Sciatic nerve (tissue), 2 donors: ENCODE data around the gene KRT1. TPM values are rescaled to one million over a fixed set of nuclear protein-coding genes. Genes with fewer than 3 reads are reported as not detected.
"Not testable (repeated sequence)": the region's sequence is repeated elsewhere in the genome, so short reads cannot be mapped to it uniquely, and the experiment has no call there.

ENCODE experiments used
- ATAC-seq: fragments of 200-7000 bp; cut with Tn5 transposase; one replicate; pipeline ENCODE4 v1.9.1; 2020; ENCODE audit warnings: mild to moderate bottlenecking, moderate library complexity
- DNase-seq: peaks from one replicate; pipeline ENCODE4 v3.0.0-alpha.2; 2020; ENCODE audit warnings: low spot score
- intact Hi-C: fragments of 100-400 bp; cut with DNase I; formaldehyde crosslinking; loops from one replicate; pipeline ENCODE4 v1.14.2; 2022
- total RNA-seq: library from RNA; stranded (reverse); fragmentation: NEBNext Ultra II Directional; extraction: Animal tissue kit (Norgen Biotek cat#: 25700); gene quantifications from one replicate; pipeline ENCODE4 v1.2.1, GENCODE V29; 2021
- donor health status: DM: no; HTN: no; CAD: no.
- donor health status: DM: no; HTN: no; CAD: no.

Gene KRT1
- total RNA-seq, 1 donor from 2014 or later, result 1.3 TPM

GRCh38 chr12:52685406-52685890, 5.2 kb upstream of the KRT1 start:
- DNase-seq (no peak), ATAC-seq (no peak)
- intact Hi-C loops, result no loop called here

DNA sequence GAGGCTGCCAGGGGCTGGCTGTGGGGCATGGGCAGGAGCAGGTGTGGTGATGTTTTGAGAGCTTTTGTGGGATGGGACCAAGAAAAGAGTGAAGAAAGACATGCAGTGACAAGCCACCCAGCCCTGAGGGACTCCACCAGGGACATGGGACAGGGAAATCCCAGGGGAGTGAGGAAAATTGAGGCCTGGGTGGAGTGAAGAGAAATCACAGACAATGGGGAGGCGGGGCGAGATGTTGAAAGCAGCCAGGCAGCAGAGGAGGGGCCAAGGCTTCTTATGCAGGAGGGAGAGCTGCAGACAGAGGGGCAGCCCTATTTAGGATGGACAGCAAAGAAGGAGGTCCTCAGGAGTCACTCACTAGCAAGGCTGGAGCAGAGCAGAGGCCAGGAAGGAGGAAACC, 4.2 kb upstream of the KRT1 start:
- DNase-seq, result no peak
- ATAC-seq, result no peak
- intact Hi-C loops, result no loop called here

DNA sequence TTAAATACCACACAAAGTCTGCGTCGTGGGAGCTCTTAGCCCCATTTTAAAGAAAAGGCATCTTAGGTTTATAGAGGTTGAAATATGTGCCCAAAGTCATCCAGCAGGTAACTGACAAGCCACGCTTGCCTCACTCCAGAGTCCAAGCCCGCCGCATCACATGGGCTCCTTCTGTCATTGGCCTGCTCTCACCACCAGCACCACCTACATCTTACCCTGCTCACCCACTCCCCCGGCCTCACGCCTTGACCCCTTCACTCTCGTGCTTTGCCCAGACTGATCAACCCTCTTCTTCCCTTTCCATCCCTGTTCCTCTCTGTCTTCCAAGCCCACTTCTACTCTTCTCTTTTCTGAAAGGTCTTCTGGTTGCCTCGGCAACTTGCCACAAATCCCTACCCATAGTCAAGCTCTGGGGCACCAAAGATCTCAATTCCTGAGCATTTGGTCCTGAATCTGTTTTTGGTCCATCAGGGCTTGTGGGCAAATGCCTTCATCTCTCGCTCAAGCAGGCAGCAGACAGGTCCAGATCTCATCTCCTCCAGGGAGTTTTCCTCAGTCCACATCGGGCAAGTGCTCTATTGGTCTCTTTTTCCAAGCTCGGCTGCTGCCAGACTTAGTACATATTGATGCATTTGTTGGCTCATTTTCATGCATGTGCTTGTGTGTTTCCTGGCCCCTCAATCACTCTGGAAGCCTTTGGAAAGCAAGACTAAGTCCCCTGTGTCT, 3.5 kb upstream of the KRT1 start:
- DNase-seq (no peak), ATAC-seq (no peak)
- intact Hi-C loops, result no loop called here

DNA sequence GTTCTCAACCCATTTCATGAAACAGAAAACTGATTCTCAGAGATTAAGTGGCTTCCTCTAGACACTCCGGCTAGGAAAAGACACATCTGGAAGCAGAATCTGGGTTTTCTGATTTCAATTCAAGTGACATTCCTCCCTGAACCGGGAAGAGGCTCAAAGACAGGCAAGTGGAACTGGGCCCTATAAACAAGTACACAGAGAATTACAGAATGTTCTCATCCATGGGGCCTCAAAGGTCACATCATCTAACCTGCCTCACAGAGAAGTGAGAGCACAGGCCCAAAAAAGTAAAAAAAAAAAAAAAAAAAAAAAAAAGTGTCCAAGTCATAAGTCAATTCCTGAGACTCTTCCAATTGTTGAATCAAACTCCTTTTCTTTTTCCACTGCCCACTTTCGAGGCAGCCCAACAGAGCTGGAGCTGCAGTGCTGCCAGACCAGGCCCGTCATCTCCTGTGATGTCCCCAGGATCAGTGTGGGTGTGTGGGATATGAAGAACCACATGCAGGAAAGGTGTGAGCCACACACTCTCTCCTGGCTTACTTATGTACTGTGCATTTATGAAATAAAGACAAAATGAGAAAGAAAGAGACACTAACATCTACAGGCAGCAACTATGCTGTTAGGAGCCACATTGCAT, 2.8 kb upstream of the KRT1 start:
- DNase-seq, result no peak
- intact Hi-C loops, result no loop called here
- ATAC-seq, result peak; percentile 63

GRCh38 chr12:52682381-52682660, 2.1 kb upstream of the KRT1 start:
- DNase-seq, result no peak
- no peak for ATAC-seq

GRCh38 chr12:52681526-52682380, 1.5 kb upstream of the KRT1 start:
- DNase-seq, result no peak
- intact Hi-C loops, result no loop called here
- ATAC-seq, result no peak

More at GRCh38 chr12:52682381-52682660, 2.1 kb upstream of the KRT1 start:
- intact Hi-C loops, result no loop called here

GRCh38 chr12:52679875-52680274, 332 bp downstream of the KRT1 start:
- intact Hi-C loops, result no loop called here
- ATAC-seq (no peak), DNase-seq (no peak)

- ATAC-seq (no peak), DNase-seq (no peak)
- intact Hi-C loops, result no loop called here
Observed at GRCh38 chr12:52677671-52678070, 2.5 kb downstream of the KRT1 start.

GRCh38 chr12:52677126-52677525, 3.1 kb downstream of the KRT1 start:
- ATAC-seq, result no peak
- intact Hi-C loops, result no loop called here
- no peak for DNase-seq

GRCh38 chr12:52676163-52676562, 4.0 kb downstream of the KRT1 start:
- intact Hi-C loops, result no loop called here
- DNase-seq, result no peak
- no peak for ATAC-seq

DNA sequence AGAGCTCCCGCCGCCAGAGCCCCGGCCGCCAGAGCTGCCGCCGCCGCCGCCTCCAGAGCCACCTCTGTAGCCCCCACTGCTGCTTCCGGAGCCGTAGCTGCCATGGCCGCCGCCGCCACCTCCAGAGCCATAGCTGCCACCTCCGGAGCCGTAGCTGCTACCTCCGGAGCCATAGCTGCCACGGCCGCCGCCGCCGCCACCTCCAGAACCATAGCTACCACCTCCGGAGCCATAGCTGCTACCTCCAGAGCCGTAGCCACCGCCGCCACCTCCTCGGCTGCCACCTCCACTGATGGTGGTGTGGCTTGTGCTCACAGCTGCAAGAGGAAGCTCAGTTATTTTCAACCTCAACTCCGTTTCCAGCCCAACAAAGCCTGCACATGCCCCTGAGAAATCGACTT, 4.9 kb downstream of the KRT1 start:
- ATAC-seq (no peak), DNase-seq (no peak)
- intact Hi-C loops, result no loop called here

DNA sequence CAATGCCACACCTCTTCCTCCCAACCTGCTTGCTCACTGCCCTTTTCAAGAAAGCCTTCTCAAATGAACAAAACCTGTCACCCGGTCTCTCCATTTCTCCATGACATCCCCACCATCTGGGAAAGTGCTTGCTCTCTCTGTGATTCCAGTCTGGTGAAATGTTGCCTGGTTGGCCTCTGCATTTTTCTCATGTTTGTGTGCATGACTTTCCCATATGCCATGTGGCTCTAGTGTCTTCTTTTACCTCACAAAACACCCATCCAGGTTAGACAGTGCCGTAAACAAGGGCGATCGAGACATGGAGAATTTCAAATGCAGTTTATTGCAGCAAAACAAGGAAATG, 5.8 kb downstream of the KRT1 start:
- DNase-seq (no peak), ATAC-seq (no peak)
- intact Hi-C loops, result no loop called here

- intact Hi-C loops, result no loop called here
- ATAC-seq (no peak), DNase-seq (no peak)
Observed at GRCh38 chr12:52673713-52674432, 6.3 kb downstream of the KRT1 start.

DNA sequence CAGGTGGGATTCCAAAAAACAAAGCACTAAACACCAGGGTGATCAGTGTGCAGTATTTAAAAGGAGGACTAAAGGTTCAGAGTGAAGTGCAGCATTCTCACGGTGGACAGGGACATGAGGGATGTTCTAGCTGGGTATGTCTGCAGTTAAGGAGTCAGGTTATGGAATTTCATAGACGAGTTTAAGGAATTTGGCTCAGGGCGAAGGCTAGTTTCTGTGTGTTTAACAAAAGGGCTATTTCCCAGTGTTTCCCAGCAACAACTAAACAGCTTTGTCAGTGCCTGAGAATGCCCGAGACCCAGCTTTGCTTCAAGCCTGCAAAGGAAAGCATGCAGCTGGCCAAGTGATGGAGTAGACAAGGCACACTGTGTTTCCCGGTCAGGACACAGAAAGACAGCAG, 7.0 kb downstream of the KRT1 start:
- intact Hi-C loops, result no loop called here
- no peak for DNase-seq
- ATAC-seq, result no peak

DNA sequence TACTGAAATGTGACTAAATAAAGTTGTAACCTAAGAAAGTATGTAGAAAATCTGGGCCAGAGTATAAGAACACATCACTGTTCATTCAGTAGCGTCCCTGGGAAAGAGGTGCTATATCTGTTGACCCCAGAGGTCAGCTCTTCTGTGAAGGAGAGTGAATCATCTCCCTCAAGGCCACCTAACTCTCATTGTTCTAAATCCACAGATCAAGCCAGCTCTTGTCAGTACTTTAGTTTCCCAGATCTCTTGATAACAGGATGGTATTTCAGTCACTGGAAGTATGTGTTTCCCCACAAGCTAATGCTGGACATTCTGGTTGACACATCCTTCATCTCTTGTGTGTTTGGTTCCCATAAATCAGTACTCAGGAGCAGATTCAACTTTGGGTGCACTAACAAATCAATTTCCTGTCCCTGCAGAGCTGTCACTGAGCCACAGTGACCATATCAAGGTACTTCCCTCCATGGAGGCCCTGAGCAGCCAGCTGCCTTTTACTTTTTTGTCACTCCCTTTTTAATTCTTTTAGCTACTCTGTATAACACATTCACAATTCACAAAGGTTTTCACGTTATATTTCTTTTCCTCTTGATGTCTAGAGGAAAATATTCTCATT, 7.8 kb downstream of the KRT1 start:
- DNase-seq, result no peak
- ATAC-seq, result no peak
- intact Hi-C loops, result no loop called here

DNA sequence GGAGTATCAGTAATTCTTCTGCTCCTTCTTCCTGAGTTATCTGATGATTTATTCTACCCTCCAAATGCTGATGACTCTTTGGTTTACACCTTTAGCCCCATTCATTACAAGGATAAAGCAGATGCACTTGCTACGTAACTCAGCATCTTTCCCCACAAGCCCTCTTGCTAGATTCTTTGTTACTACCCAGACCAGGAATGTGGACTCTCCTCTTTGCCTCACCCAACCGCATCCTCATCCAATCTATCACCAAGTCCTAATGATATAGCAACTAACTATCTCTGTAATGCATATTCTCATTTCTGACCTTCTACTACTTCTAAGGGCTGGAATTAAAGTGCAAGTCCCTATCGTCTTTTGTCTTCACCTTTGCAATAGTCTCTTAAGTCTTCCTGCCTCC, 9.2 kb downstream of the KRT1 start:
- intact Hi-C loops, result no loop called here
- ATAC-seq, result no peak
- no peak for DNase-seq

GRCh38 chr12:52670506-52670905, 9.7 kb downstream of the KRT1 start:
- ATAC-seq (no peak), DNase-seq (no peak)
- intact Hi-C loops, result no loop called here

GRCh38 chr12:52669941-52670340, 10.3 kb downstream of the KRT1 start:
- DNase-seq, ATAC-seq, intact Hi-C loops: not testable (repeated sequence)

GRCh38 chr12:52669426-52669825, 10.8 kb downstream of the KRT1 start:
- DNase-seq (no peak), ATAC-seq (no peak)
- intact Hi-C loops, result no loop called here
